CD4-positive, alpha-beta T cell (primary cell): ENCODE results near the gene RSU1. TPM values are rescaled to one million over a fixed set of nuclear protein-coding genes. Genes with fewer than 3 reads are reported as not detected.

Experiments used
- ATAC-seq: fragments of 200-7000 bp; cut with Tn5 transposase; one replicate; pipeline ENCODE4 v1.10.0; 2022; ENCODE audit warnings: mild to moderate bottlenecking; ENCODE audit not compliant: poor library complexity
- CTCF ChIA-PET: fragments of 350-600 bp; sonication (Branson Sonifier 250); formaldehyde crosslinking; loops from one replicate; lab custom pipeline; 2021; ENCODE audit warnings: antibody characterized with exemption, inconsistent platforms; lab: Charles Lee
- POLR2A ChIA-PET: fragments of 350-600 bp; sonication (Branson Sonifier 250); formaldehyde crosslinking; loops from one replicate; lab custom pipeline; 2021; ENCODE audit warnings: antibody characterized with exemption, inconsistent platforms; lab: Charles Lee
- DNase-seq, 14 experiments: peaks; one replicate each; pipeline ENCODE4 v3.0.0-alpha.2; 2013 to 2020; ENCODE audit warnings: mixed read lengths in 2 of 14
- H3K27ac ChIP-seq, 2 donors: one replicate each; pipeline versions ENCODE4 v1.5.1 to v1.7.0; 2013; ENCODE audit warnings: low read length in 2 of 2, low read depth in 1 of 2, mild to moderate bottlenecking in 1 of 2
- H3K27me3 ChIP-seq, 2 experiments: 1 replicate in 1 of 2; 2 replicates in 1 of 2; pipeline versions ENCODE4 v1.6.1 to v1.7.0; 2013; ENCODE audit warnings: low read length in 2 of 2, control low read depth in 1 of 2, mild to moderate bottlenecking in 1 of 2, moderate library complexity in 1 of 2; ENCODE audit not compliant: insufficient read depth in 2 of 2, control insufficient read depth in 1 of 2
- H3K36me3 ChIP-seq: one replicate; pipeline ENCODE4 v1.6.1; 2013; ENCODE audit warnings: low read length, control low read depth; ENCODE audit not compliant: insufficient read depth
- H3K4me1 ChIP-seq: one replicate; pipeline ENCODE4 v1.6.1; 2013; ENCODE audit warnings: low read length, control low read depth; ENCODE audit not compliant: insufficient read depth
- H3K4me3 ChIP-seq: one replicate; pipeline ENCODE4 v1.5.1; 2013; ENCODE audit warnings: mild to moderate bottlenecking, low read length, moderate library complexity
- H3K9me3 ChIP-seq, 2 experiments: 1 replicate in 1 of 2; 2 replicates in 1 of 2; pipeline versions ENCODE4 v1.6.1 to v1.7.0; 2013; ENCODE audit warnings: low read length in 2 of 2, mild to moderate bottlenecking in 2 of 2, control low read depth in 1 of 2, moderate library complexity in 1 of 2; ENCODE audit not compliant: control insufficient read depth in 1 of 2, insufficient read depth in 1 of 2
- H3K27ac Mint-ChIP-seq: one replicate; pipeline ENCODE4 v1.8.0; 2020; ENCODE audit warnings: mixed read lengths
- H3K27me3 Mint-ChIP-seq: one replicate; pipeline ENCODE4 v1.8.0; 2021; ENCODE audit warnings: mixed read lengths
- H3K36me3 Mint-ChIP-seq: one replicate; pipeline ENCODE4 v1.8.0; 2021; ENCODE audit warnings: low read depth, mixed read lengths
- H3K4me1 Mint-ChIP-seq: one replicate; pipeline ENCODE4 v1.8.0; 2021; ENCODE audit warnings: low read depth, mixed read lengths
- H3K4me3 Mint-ChIP-seq: one replicate; pipeline ENCODE4 v1.8.0; 2020; ENCODE audit warnings: mild to moderate bottlenecking, mixed read lengths
- H3K9me3 Mint-ChIP-seq: one replicate; pipeline ENCODE4 v1.8.0; 2020; ENCODE audit warnings: mixed read lengths
- CTCF ChIP-seq: fragments of 200-600 bp; IDR thresholded peaks from one replicate; pipeline ENCODE4 v1.8.0; 2022; ENCODE audit warnings: antibody characterized with exemption, mild to moderate bottlenecking
- intact Hi-C, 2 experiments: fragments of 100-400 bp; cut with DNase I in 1 of 2; cut with micrococcal nuclease in 1 of 2; formaldehyde crosslinking; loops; one replicate each; pipeline versions ENCODE4 v1.15.1 to v1.9.0; 2023 to 2025; cut with DNase I, micrococcal nuclease
- total RNA-seq, 174 experiments: library from RNA in 2 of 174; stranded (reverse) in 2 of 174; gene quantifications; one replicate each; pipeline ENCODE4 v1.2.3 and lab custom pipeline; 2021 to 2026

RSU1 gene
- total RNA-seq, 2 experiments from 2014 or later, result 26.2 to 28.8 TPM

DNA sequence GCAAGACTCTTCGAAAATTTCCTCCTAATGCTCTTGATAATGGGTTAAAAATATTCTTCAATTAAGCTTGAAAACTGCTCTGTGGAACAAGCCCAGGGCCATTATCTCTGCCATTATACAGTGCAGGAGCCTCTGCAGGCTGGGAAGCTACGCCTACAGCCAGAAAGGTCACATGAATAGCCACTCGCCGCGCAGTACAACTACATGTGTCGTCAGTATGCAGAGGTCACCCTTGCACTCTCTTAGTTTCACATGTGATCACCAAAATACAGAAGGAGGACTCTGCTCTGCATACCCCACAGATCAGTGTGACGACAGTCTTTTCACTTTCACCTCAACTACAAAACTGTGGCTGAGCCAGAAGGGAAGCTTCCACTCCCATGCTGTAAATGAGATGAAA lies 153.8 kb downstream of the RSU1 start:
- Histone ChIP-seq H3K27me3 (no peaks in the 10 kb centered on the region), H3K9me3 (no peaks in the 10 kb centered on the region), H3K4me3 (no peak overlapping the region), H3K4me1 (no peaks in the 10 kb centered on the region), H3K27ac (no peak overlapping the region), H3K36me3 (no peaks in the 10 kb centered on the region)
- Mint-ChIP-seq H3K4me3 (no peak overlapping the region), H3K4me1 (no peaks in the 10 kb centered on the region), H3K36me3 (peaks cover 16% of the 10 kb centered on the region), H3K9me3 (no peaks in the 10 kb centered on the region), H3K27me3 (no peaks in the 10 kb centered on the region), H3K27ac (no peak overlapping the region)
- no peak for DNase-seq
- intact Hi-C loops, result no loop called here
- ATAC-seq, result no peak
- no peak for TF ChIP-seq CTCF
- CTCF ChIA-PET, result interaction anchor here (0.7 kb wide), 1 partner anchor 421 kb away, joined by 6 read pairs; no protein-coding TSS in a partner anchor
- POLR2A ChIA-PET, result no interaction called here

- Histone ChIP-seq H3K4me1 (no peaks in the 10 kb centered on the region), H3K36me3 (no peaks in the 10 kb centered on the region), H3K27ac (no peak overlapping the region), H3K9me3 (no peaks in the 10 kb centered on the region), H3K4me3 (no peak overlapping the region), H3K27me3 (no peaks in the 10 kb centered on the region)
- Mint-ChIP-seq H3K27me3 (no peaks in the 10 kb centered on the region), H3K9me3 (no peaks in the 10 kb centered on the region), H3K4me3 (no peak overlapping the region), H3K27ac (no peak overlapping the region), H3K4me1 (no peaks in the 10 kb centered on the region), H3K36me3 (peaks cover 10% of the 10 kb centered on the region)
- DNase-seq, result no peak
- intact Hi-C loops, result no loop called here
- CTCF ChIA-PET, result interaction anchor here (0.7 kb wide), 1 partner anchor 420 kb away, joined by 6 read pairs; no protein-coding TSS in a partner anchor
- ATAC-seq, result no peak
- TF ChIP-seq CTCF, result no peak
- POLR2A ChIA-PET, result no interaction called here
Measured at GRCh38 chr10:16662923-16663322, 154.3 kb downstream of the RSU1 start.

- H3K36me3 ChIP-seq, result no peaks in the 10 kb centered on the region
- Mint-ChIP-seq H3K4me1 (no peaks in the 10 kb centered on the region), H3K4me3 (no peak overlapping the region), H3K9me3 (no peaks in the 10 kb centered on the region), H3K36me3 (no peaks in the 10 kb centered on the region), H3K27me3 (no peaks in the 10 kb centered on the region), H3K27ac (no peak overlapping the region)
- no peak for ATAC-seq
- no peaks in the 10 kb centered on the region for H3K27me3 ChIP-seq
- intact Hi-C loops, result no loop called here
- ChIA-PET CTCF (no interaction called here), POLR2A (no interaction called here)
- TF ChIP-seq CTCF, result no peak
- no peak overlapping the region for H3K4me3 ChIP-seq
- no peak for DNase-seq
- no peaks in the 10 kb centered on the region for H3K4me1 ChIP-seq
- no peak overlapping the region for H3K27ac ChIP-seq
- no peaks in the 10 kb centered on the region for H3K9me3 ChIP-seq
Measured at GRCh38 chr10:16656895-16657294, 160.3 kb downstream of the RSU1 start.
